ENCODE results near the gene CFAP57.

CFAP57 gene

GRCh38 chr1:43238085-43238484 lies 66.0 kb downstream of the CFAP57 start:
- TF ChIP-seq EZH2phosphoT487 (IDR thresholded peaks at IDR 0.05; ENCODE audit: borderline replicate concordance) = no peak
- TF ChIP-seq, protein P1, sequence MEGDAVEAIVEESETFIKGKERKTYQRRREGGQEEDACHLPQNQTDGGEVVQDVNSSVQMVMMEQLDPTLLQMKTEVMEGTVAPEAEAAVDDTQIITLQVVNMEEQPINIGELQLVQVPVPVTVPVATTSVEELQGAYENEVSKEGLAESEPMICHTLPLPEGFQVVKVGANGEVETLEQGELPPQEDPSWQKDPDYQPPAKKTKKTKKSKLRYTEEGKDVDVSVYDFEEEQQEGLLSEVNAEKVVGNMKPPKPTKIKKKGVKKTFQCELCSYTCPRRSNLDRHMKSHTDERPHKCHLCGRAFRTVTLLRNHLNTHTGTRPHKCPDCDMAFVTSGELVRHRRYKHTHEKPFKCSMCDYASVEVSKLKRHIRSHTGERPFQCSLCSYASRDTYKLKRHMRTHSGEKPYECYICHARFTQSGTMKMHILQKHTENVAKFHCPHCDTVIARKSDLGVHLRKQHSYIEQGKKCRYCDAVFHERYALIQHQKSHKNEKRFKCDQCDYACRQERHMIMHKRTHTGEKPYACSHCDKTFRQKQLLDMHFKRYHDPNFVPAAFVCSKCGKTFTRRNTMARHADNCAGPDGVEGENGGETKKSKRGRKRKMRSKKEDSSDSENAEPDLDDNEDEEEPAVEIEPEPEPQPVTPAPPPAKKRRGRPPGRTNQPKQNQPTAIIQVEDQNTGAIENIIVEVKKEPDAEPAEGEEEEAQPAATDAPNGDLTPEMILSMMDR (conservative IDR thresholded peaks at IDR 0.05; ENCODE audit: low read length) = peak; percentile 71
- H3K4me2 ChIP-seq (ENCODE audit: low read depth, low read length, poor library complexity, severe bottlenecking) = no peak overlapping the region
- H3K9me2 ChIP-seq (replicated peaks; ENCODE audit: low read depth, low read length) = no peaks in the 10 kb centered on the region
- no peaks in the 10 kb centered on the region for H4K20me1 ChIP-seq (ENCODE audit: insufficient read depth, low read length, poor library complexity, severe bottlenecking)
- H3K36me3 ChIP-seq (ENCODE audit: insufficient read depth, low read length) = no peaks in the 10 kb centered on the region
- no peak overlapping the region for H3K4me3 ChIP-seq (ENCODE audit: low read length, poor library complexity, severe bottlenecking)
- no peaks in the 10 kb centered on the region for H3K9me3 ChIP-seq (ENCODE audit: insufficient read depth, low read depth, low read length)
- no peak overlapping the region for H3K9ac ChIP-seq (ENCODE audit: low read depth, low read length, poor library complexity, severe bottlenecking)
- H2AFZ ChIP-seq (ENCODE audit: low read length) = no peak overlapping the region
- H3F3A ChIP-seq (ENCODE audit: low read depth) = no peaks in the 10 kb centered on the region
- no peaks in the 10 kb centered on the region for H3K4me1 ChIP-seq (ENCODE audit: insufficient read depth, low read length, poor library complexity, severe bottlenecking)
- H3K27me3 ChIP-seq (ENCODE audit: insufficient read depth, low read length, poor library complexity, severe bottlenecking) = no peaks in the 10 kb centered on the region
- H3K79me2 ChIP-seq (ENCODE audit: insufficient read depth, low read length) = no peaks in the 10 kb centered on the region

DNA sequence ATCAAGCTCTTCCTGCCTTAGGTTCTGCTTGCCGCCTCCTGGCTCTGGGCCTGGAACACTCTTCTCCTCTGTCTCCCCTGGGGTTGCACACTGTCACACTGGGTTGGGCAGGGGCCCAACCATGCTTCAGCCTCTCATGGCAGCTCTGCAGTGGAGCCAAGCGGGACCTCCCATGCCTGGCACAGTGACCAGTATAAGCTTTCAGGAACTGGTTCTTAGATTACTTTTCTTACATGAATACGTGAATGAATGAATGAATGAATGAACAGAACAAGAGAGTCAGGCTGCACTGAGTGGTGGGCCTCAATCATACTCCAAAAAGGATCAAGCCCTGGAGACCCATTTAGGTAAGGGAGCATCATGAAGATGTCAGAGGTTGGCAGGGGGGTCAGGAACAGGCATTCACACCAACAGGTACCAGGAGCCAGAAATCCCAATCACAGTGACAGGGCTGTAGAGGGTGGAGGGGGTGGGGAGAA lies 66.9 kb downstream of the CFAP57 start:
- Histone ChIP-seq H3K4me2 (ENCODE audit: low read depth, low read length, poor library complexity, severe bottlenecking) (no peak overlapping the region), H3K79me2 (ENCODE audit: insufficient read depth, low read length) (no peaks in the 10 kb centered on the region), H3K27me3 (ENCODE audit: insufficient read depth, low read length, poor library complexity, severe bottlenecking) (no peaks in the 10 kb centered on the region), H3K9me2 (replicated peaks; ENCODE audit: low read depth, low read length) (no peaks in the 10 kb centered on the region), H3F3A (ENCODE audit: low read depth) (no peaks in the 10 kb centered on the region), H3K4me1 (ENCODE audit: insufficient read depth, low read length, poor library complexity, severe bottlenecking) (no peaks in the 10 kb centered on the region), H3K9ac (ENCODE audit: low read depth, low read length, poor library complexity, severe bottlenecking) (no peak overlapping the region), H2AFZ (ENCODE audit: low read length) (no peak overlapping the region), H4K20me1 (ENCODE audit: insufficient read depth, low read length, poor library complexity, severe bottlenecking) (no peaks in the 10 kb centered on the region), H3K36me3 (ENCODE audit: insufficient read depth, low read length) (no peaks in the 10 kb centered on the region), H3K4me3 (ENCODE audit: low read length, poor library complexity, severe bottlenecking) (no peak overlapping the region), H3K9me3 (ENCODE audit: insufficient read depth, low read depth, low read length) (no peaks in the 10 kb centered on the region)
- TF ChIP-seq, protein P1 (conservative IDR thresholded peaks at IDR 0.05; ENCODE audit: low read length) = no peak
- TF ChIP-seq EZH2phosphoT487 (IDR thresholded peaks at IDR 0.05; ENCODE audit: borderline replicate concordance) = no peak

GRCh38 chr1:43239484-43239883 lies 67.4 kb downstream of the CFAP57 start:
- Histone ChIP-seq H3K9me2 (replicated peaks; ENCODE audit: low read depth, low read length) (no peaks in the 10 kb centered on the region), H3K9me3 (ENCODE audit: insufficient read depth, low read depth, low read length) (no peaks in the 10 kb centered on the region), H3K27me3 (ENCODE audit: insufficient read depth, low read length, poor library complexity, severe bottlenecking) (no peaks in the 10 kb centered on the region), H3K79me2 (ENCODE audit: insufficient read depth, low read length) (no peaks in the 10 kb centered on the region), H3K36me3 (ENCODE audit: insufficient read depth, low read length) (no peaks in the 10 kb centered on the region), H2AFZ (ENCODE audit: low read length) (0 out of 2 replicates have a peak overlapping the region, but pooled peaks have one; percentile 16), H4K20me1 (ENCODE audit: insufficient read depth, low read length, poor library complexity, severe bottlenecking) (no peaks in the 10 kb centered on the region), H3K9ac (ENCODE audit: low read depth, low read length, poor library complexity, severe bottlenecking) (no peak overlapping the region), H3K4me3 (ENCODE audit: low read length, poor library complexity, severe bottlenecking) (no peak overlapping the region), H3K4me2 (ENCODE audit: low read depth, low read length, poor library complexity, severe bottlenecking) (no peak overlapping the region), H3K4me1 (ENCODE audit: insufficient read depth, low read length, poor library complexity, severe bottlenecking) (no peaks in the 10 kb centered on the region), H3F3A (ENCODE audit: low read depth) (no peaks in the 10 kb centered on the region)
- TF ChIP-seq EZH2phosphoT487 (IDR thresholded peaks at IDR 0.05; ENCODE audit: borderline replicate concordance) = no peak
- TF ChIP-seq, protein P1 (conservative IDR thresholded peaks at IDR 0.05; ENCODE audit: low read length) = no peak
